SK-N-SH (cell line): ENCODE data around the gene COBL. TPM values are rescaled to one million over a fixed set of nuclear protein-coding genes. Genes with fewer than 3 reads are reported as not detected.

Experiments used
- CTCF ChIA-PET: fragments of 300-600, 350-600 bp; formaldehyde crosslinking; extraction: SDS; loops from one replicate; lab custom pipeline; 2021; lab: Yijun Ruan, JAX
- POLR2A ChIA-PET: fragments of 350-600 bp; sonication (Branson Sonifier 250); formaldehyde crosslinking; extraction: SDS; loops from one replicate; lab custom pipeline; 2020; ENCODE audit warnings: antibody characterized with exemption, inconsistent platforms; lab: Yijun Ruan, JAX
- DNase-seq: peaks from one replicate; pipeline ENCODE4 v3.0.0; 2012
- H2AFZ ChIP-seq: fragments of 200-600 bp; sonication (generic); 2 replicates; pipeline ENCODE4 v1.8.1; 2016; ENCODE audit warnings: antibody characterized with exemption, mild to moderate bottlenecking, low read depth
- H3F3A ChIP-seq: fragments of 200-600 bp; sonication (generic); replicated peaks from 2 replicates; pipeline ENCODE3; 2016; ENCODE audit warnings: antibody characterized with exemption, mild to moderate bottlenecking; ENCODE audit not compliant: insufficient read depth
- H3K27ac ChIP-seq, 2 experiments: fragments of 200-500 bp in 1 of 2; fragments of 200-600 bp in 1 of 2; sonication (Bioruptor generic) in 1 of 2; sonication (generic), shearing (Covaris generic) in 1 of 2; 2 replicates each; pipeline versions ENCODE4 v1.5.1 to v1.6.1; 2014 to 2016; ENCODE audit warnings: low read depth in 2 of 2, inconsistent platforms in 1 of 2, low read length in 1 of 2, mild to moderate bottlenecking in 1 of 2, mixed read lengths in 1 of 2
- H3K27me3 ChIP-seq: fragments of 200-600 bp; sonication (generic), shearing (Covaris generic); 2 replicates; pipeline ENCODE4 v1.6.1; 2016; ENCODE audit warnings: mixed run types; ENCODE audit not compliant: insufficient read depth
- H3K36me3 ChIP-seq, 2 experiments: fragments of 200-500 bp in 1 of 2; fragments of 200-600 bp in 1 of 2; sonication (Bioruptor generic) in 1 of 2; sonication (generic) in 1 of 2; replicated peaks in 1 of 2; 2 replicates each; pipeline versions ENCODE3 to v1.5.1; 2014 to 2016; ENCODE audit warnings: low read length in 1 of 2, mild to moderate bottlenecking in 1 of 2; ENCODE audit not compliant: insufficient read depth in 2 of 2, control insufficient read depth in 1 of 2
- H3K4me1 ChIP-seq, 2 experiments: fragments of 200-500 bp in 1 of 2; fragments of 200-600 bp in 1 of 2; sonication (Bioruptor generic) in 1 of 2; sonication (generic), shearing (Covaris generic) in 1 of 2; 2 replicates each; pipeline versions ENCODE4 v1.5.1 to v1.6.1; 2014 to 2016; ENCODE audit warnings: low read depth in 1 of 2, low read length in 1 of 2, mixed run types in 1 of 2; ENCODE audit not compliant: insufficient read depth in 2 of 2, control insufficient read depth in 1 of 2
- H3K4me2 ChIP-seq: fragments of 200-600 bp; sonication (generic), shearing (Covaris generic); 2 replicates; pipeline ENCODE4 v1.6.1; 2017; ENCODE audit warnings: mixed run types
- H3K4me3 ChIP-seq, 2 experiments: fragments of 200-500 bp in 1 of 2; fragments of 200-600 bp in 1 of 2; sonication (Bioruptor generic) in 1 of 2; sonication (generic), shearing (Covaris generic) in 1 of 2; 2 replicates each; pipeline versions ENCODE4 v1.5.1 to v1.8.1; 2014 to 2016; ENCODE audit warnings: low read depth in 2 of 2, inconsistent platforms in 1 of 2, low read length in 1 of 2, mild to moderate bottlenecking in 1 of 2, mixed read lengths in 1 of 2, moderate library complexity in 1 of 2
- H3K79me2 ChIP-seq: fragments of 200-600 bp; sonication (generic); 2 replicates; pipeline ENCODE4 v1.8.1; 2017; ENCODE audit warnings: mild to moderate bottlenecking; ENCODE audit not compliant: insufficient read depth
- H3K9ac ChIP-seq: fragments of 200-600 bp; sonication (generic); 2 replicates; pipeline ENCODE4 v1.6.1; 2017; ENCODE audit warnings: mixed run types
- H3K9me2 ChIP-seq: fragments of 200-600 bp; sonication (generic); 2 replicates; pipeline ENCODE4 v1.6.1; 2017; ENCODE audit warnings: mixed run types
- H3K9me3 ChIP-seq: fragments of 200-600 bp; sonication (generic); 2 replicates; pipeline ENCODE4 v1.6.1; 2017; ENCODE audit warnings: mixed run types, mild to moderate bottlenecking, moderate library complexity
- H4K20me1 ChIP-seq: fragments of 200-600 bp; sonication (generic); 2 replicates; pipeline ENCODE4 v1.6.1; 2017; ENCODE audit warnings: mild to moderate bottlenecking, mixed run types; ENCODE audit not compliant: insufficient read depth
- EZH2phosphoT487 ChIP-seq: fragments of 200-600 bp; sonication (generic); IDR thresholded peaks from 2 replicates; pipeline ENCODE4 v1.6.1; 2017; ENCODE audit warnings: low read depth, mixed run types, mild to moderate bottlenecking, antibody characterized with exemption, moderate library complexity, borderline replicate concordance
- FOSL2 ChIP-seq: IDR thresholded peaks from 2 replicates; pipeline ENCODE4 v1.4.0; 2012; ENCODE audit warnings: low read depth, mild to moderate bottlenecking, moderate library complexity, borderline replicate concordance
- FOXM1 ChIP-seq: IDR thresholded peaks from 2 replicates; pipeline ENCODE4 v1.4.0; 2012; ENCODE audit warnings: low read depth, mild to moderate bottlenecking
- MXI1 ChIP-seq: IDR thresholded peaks from 2 replicates; pipeline ENCODE4 v1.6.1; 2012; ENCODE audit warnings: mild to moderate bottlenecking, low read depth, low read length, improper control_type of control experiment
- NRF1 ChIP-seq: IDR thresholded peaks from 2 replicates; pipeline ENCODE4 v1.6.1; 2012; ENCODE audit warnings: low read depth, mild to moderate bottlenecking, low read length
- POLR2AphosphoS5 ChIP-seq: IDR thresholded peaks from 2 replicates; pipeline ENCODE4 v1.6.1; 2012; ENCODE audit warnings: low read depth, low read length
- RXRA ChIP-seq: IDR thresholded peaks from 2 replicates; pipeline ENCODE4 v1.4.0; 2012; ENCODE audit warnings: low read depth, mild to moderate bottlenecking, borderline replicate concordance
- SIN3A ChIP-seq: IDR thresholded peaks from 2 replicates; pipeline ENCODE4 v1.6.1; 2012; ENCODE audit warnings: low read depth, mild to moderate bottlenecking, low read length, moderate library complexity, borderline replicate concordance
- SMC3 ChIP-seq: IDR thresholded peaks from 2 replicates; pipeline ENCODE4 v1.6.1; 2012; ENCODE audit warnings: low read depth, low read length, improper control_type of control experiment
- TCF12 ChIP-seq: IDR thresholded peaks from 2 replicates; pipeline ENCODE4 v1.4.0; 2012
- TEAD4 ChIP-seq: IDR thresholded peaks from 2 replicates; pipeline ENCODE4 v1.4.0; 2012; ENCODE audit warnings: mild to moderate bottlenecking, borderline replicate concordance; ENCODE audit not compliant: insufficient read depth
- YY1 ChIP-seq: IDR thresholded peaks from 2 replicates; pipeline ENCODE4 v1.4.0; 2012; ENCODE audit warnings: low read depth, mild to moderate bottlenecking
- WGBS: methylation state at CpG from one replicate; pipeline ENCODE4 v1.1.6; 2017; ENCODE audit warnings: low lambda C conversion rate; 5-methylcytosine and 5-hydroxymethylcytosine counted together
- polyA plus RNA-seq, 3 experiments: library from polyadenylated mRNA; depleted of rRNA; stranded (reverse); fragments of >200 nt; gene quantifications; 2 replicates each; pipeline ENCODE4 v1.2.3, GENCODE V29; 2012
- TF ChIP-seq, protein P1 (sequence below): fragments of 150-350 bp; IDR thresholded peaks from 2 replicates; pipeline ENCODE4 v1.6.1; 2017; ENCODE audit warnings: antibody characterized with exemption, low read length, low read depth, borderline replicate concordance
- TF ChIP-seq, protein P2 (sequence below): IDR thresholded peaks from 2 replicates; pipeline ENCODE4; 2012
- TF ChIP-seq, protein P3 (sequence below): fragments of 150-350 bp; IDR thresholded peaks from 2 replicates; pipeline ENCODE4 v1.6.1; 2016; ENCODE audit warnings: mild to moderate bottlenecking, low read depth, low read length
- TF ChIP-seq, protein P4 (sequence below): IDR thresholded peaks from 2 replicates; pipeline ENCODE4 v1.6.1; 2012; ENCODE audit warnings: mild to moderate bottlenecking, low read depth, low read length, moderate library complexity
- TF ChIP-seq, protein P5 (sequence below): IDR thresholded peaks from 2 replicates; pipeline ENCODE4 v1.4.0; 2012; ENCODE audit warnings: low read depth
- TF ChIP-seq, protein P6 (sequence below): IDR thresholded peaks from 2 replicates; pipeline ENCODE4 v1.4.0; 2012; ENCODE audit warnings: low read depth, borderline replicate concordance

The COBL gene
- polyA plus RNA-seq, 1 of the 3 experiments (the other 2 are of a cell fraction) = under 0.01 TPM

DNA sequence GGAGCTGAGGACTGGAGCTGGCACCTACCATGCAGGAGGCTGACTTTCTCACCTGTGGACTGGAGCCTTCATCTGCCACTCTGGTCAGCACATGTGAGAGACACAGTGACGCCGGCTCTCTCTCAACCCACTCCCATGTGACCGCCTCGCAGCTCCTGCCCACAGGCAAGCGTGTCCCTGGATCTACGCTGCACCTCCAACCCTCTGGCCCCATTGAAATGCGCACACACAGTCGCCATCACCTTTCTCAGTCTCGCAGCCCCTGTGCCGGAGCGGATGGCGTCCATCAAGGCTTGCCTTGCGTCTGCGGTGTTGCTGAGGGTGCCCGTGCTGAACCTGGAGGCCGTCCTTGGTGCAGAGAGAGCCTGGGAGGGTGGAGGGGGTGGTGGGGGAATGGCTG lies 291.7 kb downstream of the COBL start:
- DNase-seq = no peak
- Histone ChIP-seq H3K9me3 (no peaks in the 10 kb centered on the region), H3K4me3 (no peak overlapping the region), H3F3A (peaks cover 9% of the 10 kb centered on the region), H3K9me2 (no peaks in the 10 kb centered on the region), H3K9ac (no peak overlapping the region), H3K4me1 (peaks cover 0 to 11% of the 10 kb centered on the region in 2 experiments; a peak in 3 of 4 replicates), H4K20me1 (no peaks in the 10 kb centered on the region), H3K27ac (no peak overlapping the region), H3K79me2 (no peaks in the 10 kb centered on the region), H3K27me3 (no peaks in the 10 kb centered on the region; the same call in 1 of the 2 replicates), H3K36me3 (no peaks in the 10 kb centered on the region), H3K4me2 (no peak overlapping the region), H2AFZ (no peak overlapping the region)
- WGBS = 52% methylated on average over 16 of the region's 16 CpGs
- TF ChIP-seq, protein P1, sequence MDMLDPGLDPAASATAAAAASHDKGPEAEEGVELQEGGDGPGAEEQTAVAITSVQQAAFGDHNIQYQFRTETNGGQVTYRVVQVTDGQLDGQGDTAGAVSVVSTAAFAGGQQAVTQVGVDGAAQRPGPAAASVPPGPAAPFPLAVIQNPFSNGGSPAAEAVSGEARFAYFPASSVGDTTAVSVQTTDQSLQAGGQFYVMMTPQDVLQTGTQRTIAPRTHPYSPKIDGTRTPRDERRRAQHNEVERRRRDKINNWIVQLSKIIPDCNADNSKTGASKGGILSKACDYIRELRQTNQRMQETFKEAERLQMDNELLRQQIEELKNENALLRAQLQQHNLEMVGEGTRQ = no peak
- TF ChIP-seq POLR2AphosphoS5 = no peak
- no peak for TF ChIP-seq SMC3
- TF ChIP-seq, protein P2, sequence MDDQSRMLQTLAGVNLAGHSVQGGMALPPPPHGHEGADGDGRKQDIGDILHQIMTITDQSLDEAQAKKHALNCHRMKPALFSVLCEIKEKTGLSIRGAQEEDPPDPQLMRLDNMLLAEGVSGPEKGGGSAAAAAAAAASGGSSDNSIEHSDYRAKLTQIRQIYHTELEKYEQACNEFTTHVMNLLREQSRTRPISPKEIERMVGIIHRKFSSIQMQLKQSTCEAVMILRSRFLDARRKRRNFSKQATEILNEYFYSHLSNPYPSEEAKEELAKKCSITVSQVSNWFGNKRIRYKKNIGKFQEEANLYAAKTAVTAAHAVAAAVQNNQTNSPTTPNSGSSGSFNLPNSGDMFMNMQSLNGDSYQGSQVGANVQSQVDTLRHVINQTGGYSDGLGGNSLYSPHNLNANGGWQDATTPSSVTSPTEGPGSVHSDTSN = no peak
- no peak for TF ChIP-seq YY1
- TF ChIP-seq FOXM1 = no peak
- no peak for TF ChIP-seq SIN3A
- TF ChIP-seq, protein P3, sequence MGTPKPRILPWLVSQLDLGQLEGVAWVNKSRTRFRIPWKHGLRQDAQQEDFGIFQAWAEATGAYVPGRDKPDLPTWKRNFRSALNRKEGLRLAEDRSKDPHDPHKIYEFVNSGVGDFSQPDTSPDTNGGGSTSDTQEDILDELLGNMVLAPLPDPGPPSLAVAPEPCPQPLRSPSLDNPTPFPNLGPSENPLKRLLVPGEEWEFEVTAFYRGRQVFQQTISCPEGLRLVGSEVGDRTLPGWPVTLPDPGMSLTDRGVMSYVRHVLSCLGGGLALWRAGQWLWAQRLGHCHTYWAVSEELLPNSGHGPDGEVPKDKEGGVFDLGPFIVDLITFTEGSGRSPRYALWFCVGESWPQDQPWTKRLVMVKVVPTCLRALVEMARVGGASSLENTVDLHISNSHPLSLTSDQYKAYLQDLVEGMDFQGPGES = no peak
- no peak for TF ChIP-seq TEAD4
- TF ChIP-seq RXRA = no peak
- CTCF ChIA-PET = no interaction called here
- POLR2A ChIA-PET = no interaction called here

DNA sequence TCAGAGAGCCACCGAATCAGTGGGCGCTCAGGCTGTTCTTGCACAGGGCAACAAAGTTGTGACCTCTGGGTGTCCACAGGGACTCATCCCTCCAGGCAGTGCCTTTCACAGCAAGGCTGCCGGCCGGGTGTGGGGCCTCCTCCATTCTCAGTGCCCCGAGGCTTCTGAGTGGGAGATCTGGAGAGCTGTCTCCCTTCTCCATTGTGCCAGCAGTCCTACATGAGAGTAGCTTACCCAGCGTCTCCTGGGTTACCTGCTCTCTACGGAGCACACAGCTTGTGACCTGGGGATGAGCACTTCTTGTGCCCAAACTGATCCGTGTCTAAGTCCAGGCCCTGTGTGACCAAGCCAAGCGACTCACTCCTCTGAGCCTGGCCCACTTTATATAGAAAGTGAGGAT lies 293.1 kb downstream of the COBL start:
- DNase-seq = no peak
- H2AFZ ChIP-seq = no peak overlapping the region
- no peak overlapping the region for H3K4me3 ChIP-seq
- H3K27ac ChIP-seq = no peak overlapping the region
- ChIA-PET CTCF (interaction anchor here (0.6 to 1.5 kb wide), 4 partner anchors 137 to 1619 kb away, joined by 3 read pairs; no protein-coding TSS in a partner anchor), POLR2A (no interaction called here)
- H3K4me1 ChIP-seq = peaks cover 0 to 13% of the 10 kb centered on the region in 2 experiments; a peak in 1 of 4 replicates
- no peak overlapping the region for H3K9ac ChIP-seq
- no peaks in the 10 kb centered on the region for H3K79me2 ChIP-seq
- no peaks in the 10 kb centered on the region for H3K9me3 ChIP-seq
- no peaks in the 10 kb centered on the region for H3K36me3 ChIP-seq
- H3K9me2 ChIP-seq = no peaks in the 10 kb centered on the region
- 24% methylated on average over 9 of the region's 9 CpGs for WGBS
- H4K20me1 ChIP-seq = no peaks in the 10 kb centered on the region
- no peaks in the 10 kb centered on the region for H3F3A ChIP-seq
- H3K27me3 ChIP-seq = no peaks in the 10 kb centered on the region; the same call in 1 of the 2 replicates
- H3K4me2 ChIP-seq = no peak overlapping the region
- TF ChIP-seq, protein P4, sequence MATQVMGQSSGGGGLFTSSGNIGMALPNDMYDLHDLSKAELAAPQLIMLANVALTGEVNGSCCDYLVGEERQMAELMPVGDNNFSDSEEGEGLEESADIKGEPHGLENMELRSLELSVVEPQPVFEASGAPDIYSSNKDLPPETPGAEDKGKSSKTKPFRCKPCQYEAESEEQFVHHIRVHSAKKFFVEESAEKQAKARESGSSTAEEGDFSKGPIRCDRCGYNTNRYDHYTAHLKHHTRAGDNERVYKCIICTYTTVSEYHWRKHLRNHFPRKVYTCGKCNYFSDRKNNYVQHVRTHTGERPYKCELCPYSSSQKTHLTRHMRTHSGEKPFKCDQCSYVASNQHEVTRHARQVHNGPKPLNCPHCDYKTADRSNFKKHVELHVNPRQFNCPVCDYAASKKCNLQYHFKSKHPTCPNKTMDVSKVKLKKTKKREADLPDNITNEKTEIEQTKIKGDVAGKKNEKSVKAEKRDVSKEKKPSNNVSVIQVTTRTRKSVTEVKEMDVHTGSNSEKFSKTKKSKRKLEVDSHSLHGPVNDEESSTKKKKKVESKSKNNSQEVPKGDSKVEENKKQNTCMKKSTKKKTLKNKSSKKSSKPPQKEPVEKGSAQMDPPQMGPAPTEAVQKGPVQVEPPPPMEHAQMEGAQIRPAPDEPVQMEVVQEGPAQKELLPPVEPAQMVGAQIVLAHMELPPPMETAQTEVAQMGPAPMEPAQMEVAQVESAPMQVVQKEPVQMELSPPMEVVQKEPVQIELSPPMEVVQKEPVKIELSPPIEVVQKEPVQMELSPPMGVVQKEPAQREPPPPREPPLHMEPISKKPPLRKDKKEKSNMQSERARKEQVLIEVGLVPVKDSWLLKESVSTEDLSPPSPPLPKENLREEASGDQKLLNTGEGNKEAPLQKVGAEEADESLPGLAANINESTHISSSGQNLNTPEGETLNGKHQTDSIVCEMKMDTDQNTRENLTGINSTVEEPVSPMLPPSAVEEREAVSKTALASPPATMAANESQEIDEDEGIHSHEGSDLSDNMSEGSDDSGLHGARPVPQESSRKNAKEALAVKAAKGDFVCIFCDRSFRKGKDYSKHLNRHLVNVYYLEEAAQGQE = no peak
- TF ChIP-seq FOSL2 (no peak), YY1 (no peak), MXI1 (no peak), EZH2phosphoT487 (no peak), NRF1 (no peak), TCF12 (no peak)
- TF ChIP-seq, protein P5, sequence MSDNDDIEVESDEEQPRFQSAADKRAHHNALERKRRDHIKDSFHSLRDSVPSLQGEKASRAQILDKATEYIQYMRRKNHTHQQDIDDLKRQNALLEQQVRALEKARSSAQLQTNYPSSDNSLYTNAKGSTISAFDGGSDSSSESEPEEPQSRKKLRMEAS = no peak
- TF ChIP-seq, protein P1 = no peak
- TF ChIP-seq, protein P6, sequence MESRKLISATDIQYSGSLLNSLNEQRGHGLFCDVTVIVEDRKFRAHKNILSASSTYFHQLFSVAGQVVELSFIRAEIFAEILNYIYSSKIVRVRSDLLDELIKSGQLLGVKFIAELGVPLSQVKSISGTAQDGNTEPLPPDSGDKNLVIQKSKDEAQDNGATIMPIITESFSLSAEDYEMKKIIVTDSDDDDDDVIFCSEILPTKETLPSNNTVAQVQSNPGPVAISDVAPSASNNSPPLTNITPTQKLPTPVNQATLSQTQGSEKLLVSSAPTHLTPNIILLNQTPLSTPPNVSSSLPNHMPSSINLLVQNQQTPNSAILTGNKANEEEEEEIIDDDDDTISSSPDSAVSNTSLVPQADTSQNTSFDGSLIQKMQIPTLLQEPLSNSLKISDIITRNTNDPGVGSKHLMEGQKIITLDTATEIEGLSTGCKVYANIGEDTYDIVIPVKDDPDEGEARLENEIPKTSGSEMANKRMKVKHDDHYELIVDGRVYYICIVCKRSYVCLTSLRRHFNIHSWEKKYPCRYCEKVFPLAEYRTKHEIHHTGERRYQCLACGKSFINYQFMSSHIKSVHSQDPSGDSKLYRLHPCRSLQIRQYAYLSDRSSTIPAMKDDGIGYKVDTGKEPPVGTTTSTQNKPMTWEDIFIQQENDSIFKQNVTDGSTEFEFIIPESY = no peak
